HepG2 (cell line): ENCODE measurements around the gene SIK2.

Experiments
- AFF4 ChIP-seq: sonication (generic); formaldehyde crosslinking; IDR thresholded peaks from 2 replicates; pipeline ENCODE4 v1.4.0; 2020; ENCODE audit warnings: missing genetic modification reagents
- CEBPB ChIP-seq: IDR thresholded peaks from 2 replicates; pipeline ENCODE4 v1.6.1; 2011; ENCODE audit warnings: low read depth, low read length, improper control_type of control experiment, borderline replicate concordance
- RBAK ChIP-seq: sonication (generic); formaldehyde crosslinking; IDR thresholded peaks from 2 replicates; pipeline ENCODE4 v1.5.1; 2020; ENCODE audit warnings: mild to moderate bottlenecking, missing genetic modification reagents
- RBM22 ChIP-seq: fragments of 200-400 bp; formaldehyde crosslinking; optimal IDR thresholded peaks from 2 replicates; pipeline ENCODE3; 2017; ENCODE audit warnings: mild to moderate bottlenecking, low read length, moderate library complexity
- SIN3A ChIP-seq: IDR thresholded peaks from 2 replicates; pipeline ENCODE4 v1.6.1; 2011; ENCODE audit warnings: low read depth, mild to moderate bottlenecking, control low read depth, low read length, borderline replicate concordance
- SNAPC5 ChIP-seq: sonication (generic); formaldehyde crosslinking; IDR thresholded peaks from 2 replicates; pipeline ENCODE4 v1.8.1; 2023; ENCODE audit warnings: mild to moderate bottlenecking, missing genetic modification reagents, borderline replicate concordance
- ZBTB20 ChIP-seq: sonication (generic); formaldehyde crosslinking; IDR thresholded peaks from 2 replicates; pipeline ENCODE4 v1.8.1; 2023; ENCODE audit warnings: missing genetic modification reagents, low read depth, mild to moderate bottlenecking, borderline replicate concordance
- ZIK1 ChIP-seq: sonication (generic); formaldehyde crosslinking; IDR thresholded peaks from 2 replicates; pipeline ENCODE4 v1.5.0; 2020; ENCODE audit warnings: mild to moderate bottlenecking, low read depth, missing genetic modification reagents, borderline replicate concordance
- ZNF24 ChIP-seq: fragments of 450-650 bp; IDR thresholded peaks from 2 replicates; pipeline ENCODE4 v1.6.1; 2017; ENCODE audit warnings: antibody characterized with exemption, mild to moderate bottlenecking
- ZNF530 ChIP-seq: sonication (generic); formaldehyde crosslinking; IDR thresholded peaks from 2 replicates; pipeline ENCODE4 v1.5.0; 2020; ENCODE audit warnings: low read depth, mild to moderate bottlenecking, missing genetic modification reagents
- ZNF567 ChIP-seq: sonication (generic); formaldehyde crosslinking; IDR thresholded peaks from 2 replicates; pipeline ENCODE4 v1.8.1; 2023; ENCODE audit warnings: mild to moderate bottlenecking, missing genetic modification reagents, borderline replicate concordance
- ZSCAN5A ChIP-seq: sonication (generic); formaldehyde crosslinking; IDR thresholded peaks from 2 replicates; pipeline ENCODE4 v1.8.0; 2022; ENCODE audit warnings: mild to moderate bottlenecking, missing genetic modification reagents, borderline replicate concordance
- TF ChIP-seq, protein P1 (sequence below): sonication (generic); formaldehyde crosslinking; IDR thresholded peaks from 2 replicates; pipeline ENCODE4 v1.5.0; 2020; ENCODE audit warnings: mild to moderate bottlenecking, missing genetic modification reagents, moderate library complexity
- TF ChIP-seq, protein P2 (sequence below), 2 experiments: sonication (generic) in 1 of 2; formaldehyde crosslinking in 1 of 2; IDR thresholded peaks; 2 replicates each; pipeline versions ENCODE4 v1.5.1 to v1.6.1; 2011 to 2020; ENCODE audit warnings: borderline replicate concordance in 1 of 2, low read depth in 1 of 2, low read length in 1 of 2, mild to moderate bottlenecking in 1 of 2, missing genetic modification reagents in 1 of 2, moderate library complexity in 1 of 2

DNA sequence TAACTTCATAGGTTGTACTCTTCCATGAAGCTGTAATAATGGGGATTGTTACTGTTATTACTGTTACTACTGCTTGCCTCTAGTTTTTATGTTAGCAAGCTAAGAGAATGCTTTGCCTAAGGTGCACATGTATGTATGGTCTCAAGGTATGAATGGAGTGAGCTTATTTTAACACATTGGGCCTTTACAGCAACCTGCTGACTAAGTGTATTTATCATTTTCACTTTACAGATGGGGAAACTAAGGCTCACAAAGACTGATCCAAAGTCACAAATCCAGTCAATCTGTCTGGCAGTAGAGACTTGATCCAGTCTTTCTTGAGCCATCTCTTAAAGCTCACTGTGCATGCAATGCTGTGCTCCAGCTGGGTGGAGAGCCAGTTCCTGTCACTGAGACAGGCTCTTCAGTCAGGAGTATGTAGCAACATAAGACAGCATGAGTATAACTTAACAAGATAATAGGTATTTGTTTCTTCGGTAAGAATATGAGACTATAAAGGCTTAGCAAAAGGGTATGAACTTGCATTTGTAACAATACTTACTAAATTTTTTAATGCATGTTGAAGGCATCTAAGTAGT, 97.4 kb downstream of the SIK2 start:
- no peak for TF ChIP-seq SIN3A
- TF ChIP-seq AFF4 = no peak
- no peak for TF ChIP-seq ZNF530 (CRISPR knock-in tag)
- TF ChIP-seq, protein P1, sequence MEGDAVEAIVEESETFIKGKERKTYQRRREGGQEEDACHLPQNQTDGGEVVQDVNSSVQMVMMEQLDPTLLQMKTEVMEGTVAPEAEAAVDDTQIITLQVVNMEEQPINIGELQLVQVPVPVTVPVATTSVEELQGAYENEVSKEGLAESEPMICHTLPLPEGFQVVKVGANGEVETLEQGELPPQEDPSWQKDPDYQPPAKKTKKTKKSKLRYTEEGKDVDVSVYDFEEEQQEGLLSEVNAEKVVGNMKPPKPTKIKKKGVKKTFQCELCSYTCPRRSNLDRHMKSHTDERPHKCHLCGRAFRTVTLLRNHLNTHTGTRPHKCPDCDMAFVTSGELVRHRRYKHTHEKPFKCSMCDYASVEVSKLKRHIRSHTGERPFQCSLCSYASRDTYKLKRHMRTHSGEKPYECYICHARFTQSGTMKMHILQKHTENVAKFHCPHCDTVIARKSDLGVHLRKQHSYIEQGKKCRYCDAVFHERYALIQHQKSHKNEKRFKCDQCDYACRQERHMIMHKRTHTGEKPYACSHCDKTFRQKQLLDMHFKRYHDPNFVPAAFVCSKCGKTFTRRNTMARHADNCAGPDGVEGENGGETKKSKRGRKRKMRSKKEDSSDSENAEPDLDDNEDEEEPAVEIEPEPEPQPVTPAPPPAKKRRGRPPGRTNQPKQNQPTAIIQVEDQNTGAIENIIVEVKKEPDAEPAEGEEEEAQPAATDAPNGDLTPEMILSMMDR (CRISPR knock-in tag) = no peak
- no peak for TF ChIP-seq ZNF567 (CRISPR knock-in tag)
- no peak for TF ChIP-seq CEBPB
- TF ChIP-seq ZSCAN5A (CRISPR knock-in tag) = no peak
- TF ChIP-seq ZIK1 (CRISPR knock-in tag) = no peak
- no peak for TF ChIP-seq RBM22
- TF ChIP-seq RBAK (CRISPR knock-in tag) = no peak
- no peak for TF ChIP-seq ZBTB20 (CRISPR knock-in tag)
- TF ChIP-seq SNAPC5 = no peak
- TF ChIP-seq, protein P2, sequence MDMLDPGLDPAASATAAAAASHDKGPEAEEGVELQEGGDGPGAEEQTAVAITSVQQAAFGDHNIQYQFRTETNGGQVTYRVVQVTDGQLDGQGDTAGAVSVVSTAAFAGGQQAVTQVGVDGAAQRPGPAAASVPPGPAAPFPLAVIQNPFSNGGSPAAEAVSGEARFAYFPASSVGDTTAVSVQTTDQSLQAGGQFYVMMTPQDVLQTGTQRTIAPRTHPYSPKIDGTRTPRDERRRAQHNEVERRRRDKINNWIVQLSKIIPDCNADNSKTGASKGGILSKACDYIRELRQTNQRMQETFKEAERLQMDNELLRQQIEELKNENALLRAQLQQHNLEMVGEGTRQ (IDR thresholded peaks at IDR 0.05; ENCODE audit: low read depth, low read length) = no peak
- TF ChIP-seq, protein P2 (CRISPR knock-in tag; IDR thresholded peaks at IDR 0.05; ENCODE audit: borderline replicate concordance) = no peak
- no peak for TF ChIP-seq ZNF24
